ENCODE measurements around the gene PSMD1.

Gene PSMD1

GRCh38 chr2:231036131-231036530 lies 20.5 kb upstream of the PSMD1 start:
- DNase-seq = no peak

GRCh38 chr2:231036578-231037106 lies 20.0 kb upstream of the PSMD1 start:
- DNase-seq = no peak

GRCh38 chr2:231037202-231037730 lies 19.4 kb upstream of the PSMD1 start, which contains the start of gene C2orf72:
C2orf72 (plus strand) TSS chr2:231037523; CDS start chr2:231037566, 43 bp downstream.
- no peak for DNase-seq

GRCh38 chr2:231037731-231038482 lies 18.8 kb upstream of the PSMD1 start:
- no peak for DNase-seq

GRCh38 chr2:231038483-231039293 lies 18.0 kb upstream of the PSMD1 start:
- no peak for DNase-seq

- no peak for DNase-seq
Measured at GRCh38 chr2:231039294-231039664, 17.4 kb upstream of the PSMD1 start.

- no peak for DNase-seq
Measured at GRCh38 chr2:231039821-231040364, 16.8 kb upstream of the PSMD1 start.

GRCh38 chr2:231041061-231041689 lies 15.5 kb upstream of the PSMD1 start:
- no peak for DNase-seq

GRCh38 chr2:231043796-231044195 lies 12.9 kb upstream of the PSMD1 start:
- DNase-seq = no peak

GRCh38 chr2:231046916-231047273 lies 9.8 kb upstream of the PSMD1 start:
- DNase-seq = no peak

GRCh38 chr2:231047274-231047922 lies 9.3 kb upstream of the PSMD1 start:
- no peak for DNase-seq

- DNase-seq = no peak
Measured at GRCh38 chr2:231047923-231048915, 8.4 kb upstream of the PSMD1 start.

GRCh38 chr2:231049286-231050017 lies 7.2 kb upstream of the PSMD1 start:
- DNase-seq = no peak

- DNase-seq = no peak
Measured at GRCh38 chr2:231050018-231050901, 6.4 kb upstream of the PSMD1 start.

GRCh38 chr2:231051116-231051515 lies 5.6 kb upstream of the PSMD1 start:
- DNase-seq = no peak

- peak; percentile 78 for DNase-seq
Measured at GRCh38 chr2:231052494-231053451, 3.9 kb upstream of the PSMD1 start.

- DNase-seq = no peak
Measured at GRCh38 chr2:231053846-231054245, 2.8 kb upstream of the PSMD1 start.

GRCh38 chr2:231057590-231057989 lies 923 bp downstream of the PSMD1 start:
- DNase-seq = no peak

Measured in fibroblast of upper back skin (primary cell).